K562 (cell line): ENCODE data around the gene CDH19. TPM values are rescaled to one million over a fixed set of nuclear protein-coding genes. Genes with fewer than 3 reads are reported as not detected.

ENCODE experiments used
- ATAC-seq: fragments of 200-7000 bp; cut with Tn5 transposase; 3 replicates; pipeline ENCODE4 v1.9.1; 2020; ENCODE audit warnings: moderate library complexity
- BruUV-seq: library from RNA; stranded (reverse); fragments of 400-500 nt; replicated peaks from 2 replicates; lab custom pipeline; 2021; lab: Mats Ljungman, UMichigan
- CTCF ChIA-PET: fragments of 300-600 bp; formaldehyde crosslinking; extraction: SDS; loops from one replicate; lab custom pipeline; 2021; ENCODE audit warnings: low intra/inter-chr PET ratio; lab: Yijun Ruan, JAX
- POLR2A ChIA-PET: fragments of 300-600, 350-650 bp; sonication (Branson Sonifier 250); formaldehyde crosslinking; extraction: SDS; loops from one replicate; lab custom pipeline; 2021; ENCODE audit warnings: antibody characterized with exemption, inconsistent platforms; lab: Yijun Ruan, JAX
- DNase-seq, 4 experiments: peaks; one replicate each; pipeline versions ENCODE4 v3.0.0 to v3.0.0-alpha.2; 2011 to 2018; ENCODE audit warnings: low spot score in 3 of 4, mixed read lengths in 3 of 4; ENCODE audit errors: extremely low read depth in 1 of 4
- FAIRE-seq: peaks from 2 replicates; lab custom pipeline; 2011; peaks lifted over from hg19 to GRCh38; lab: Jason Lieb, UNC
- H2AFZ ChIP-seq: 2 replicates; pipeline ENCODE4 v1.6.0; 2011; ENCODE audit warnings: low read depth, low read length, control low read depth, inconsistent platforms
- H3K27ac ChIP-seq: fragments of 200-600 bp; 3 replicates; pipeline ENCODE4 v1.8.0; 2011; ENCODE audit warnings: low read depth, mild to moderate bottlenecking, control low read depth, inconsistent platforms, low read length, moderate library complexity, mixed read lengths; ENCODE audit errors: extremely low read depth
- H3K27me3 ChIP-seq, 2 experiments: fragments of 300-600 bp in 1 of 2; 2 replicates in 1 of 2; 3 replicates in 1 of 2; pipeline versions ENCODE4 v1.6.0 to v1.8.0; 2011; ENCODE audit warnings: inconsistent platforms in 2 of 2, low read length in 2 of 2, mild to moderate bottlenecking in 1 of 2, mixed read lengths in 1 of 2, moderate library complexity in 1 of 2; ENCODE audit not compliant: control insufficient read depth in 2 of 2, insufficient read depth in 2 of 2
- H3K36me3 ChIP-seq: fragments of 300-600 bp; 3 replicates; pipeline ENCODE4 v1.8.0; 2011; ENCODE audit warnings: mild to moderate bottlenecking, low read length, inconsistent platforms; ENCODE audit not compliant: control insufficient read depth, insufficient read depth
- H3K4me1 ChIP-seq, 2 experiments: fragments of 200-600 bp in 1 of 2; replicated peaks in 1 of 2; 2 replicates in 1 of 2; 3 replicates in 1 of 2; pipeline versions ENCODE4 v1.5.1 to v1.8.0; 2011; ENCODE audit warnings: inconsistent platforms in 2 of 2, low read length in 2 of 2, mild to moderate bottlenecking in 1 of 2, mixed read lengths in 1 of 2, moderate library complexity in 1 of 2; ENCODE audit not compliant: control insufficient read depth in 2 of 2, insufficient read depth in 2 of 2
- H3K4me2 ChIP-seq: 2 replicates; pipeline ENCODE4 v1.6.1; 2011; ENCODE audit warnings: low read length, control low read depth, inconsistent platforms, mixed read lengths; ENCODE audit not compliant: insufficient read depth
- H3K4me3 ChIP-seq: fragments of 200-600 bp; sonication (generic), shearing (Covaris generic); 2 replicates; pipeline ENCODE4 v1.5.1; 2016; ENCODE audit warnings: control low read depth, inconsistent platforms
- H3K79me2 ChIP-seq: fragments of 200-600 bp; 3 replicates; pipeline ENCODE4 v1.8.0; 2011; ENCODE audit warnings: low read length, inconsistent platforms; ENCODE audit not compliant: control insufficient read depth, insufficient read depth
- H3K9ac ChIP-seq, 2 experiments: 2 replicates each; pipeline versions ENCODE4 v1.6.0 to v1.6.1; 2011; ENCODE audit warnings: low read depth in 2 of 2, low read length in 2 of 2, control low read depth in 1 of 2, inconsistent platforms in 1 of 2, mild to moderate bottlenecking in 1 of 2, mixed read lengths in 1 of 2; ENCODE audit not compliant: insufficient read depth in 1 of 2
- H3K9me1 ChIP-seq: one replicate; pipeline ENCODE4 v1.6.0; 2011; ENCODE audit warnings: inconsistent platforms, mild to moderate bottlenecking, low read length, moderate library complexity; ENCODE audit not compliant: control insufficient read depth, insufficient read depth
- H3K9me3 ChIP-seq: replicated peaks from 2 replicates; pipeline ENCODE4 v1.5.1; 2011; ENCODE audit warnings: low read depth, low read length, inconsistent platforms; ENCODE audit not compliant: control insufficient read depth, insufficient read depth
- H4K20me1 ChIP-seq: replicated peaks from 2 replicates; pipeline ENCODE4 v1.6.1; 2011; ENCODE audit warnings: low read length, inconsistent platforms, mixed read lengths; ENCODE audit not compliant: control insufficient read depth, insufficient read depth
- CREB1 ChIP-seq, 2 experiments: sonication (generic) in 1 of 2; formaldehyde crosslinking in 1 of 2; IDR thresholded peaks; 2 replicates each; pipeline versions ENCODE4 v1.6.1 to v1.8.0; 2012 to 2022; ENCODE audit warnings: inconsistent platforms in 1 of 2, mild to moderate bottlenecking in 1 of 2, missing genetic modification reagents in 1 of 2, moderate library complexity in 1 of 2
- RAD51 ChIP-seq: fragments of 450-650 bp; IDR thresholded peaks from 2 replicates; pipeline ENCODE4 v1.7.1; 2016; ENCODE audit warnings: low read depth, mild to moderate bottlenecking, borderline replicate concordance
- TRIM28 ChIP-seq: fragments of 450-650 bp; IDR thresholded peaks from 2 replicates; pipeline ENCODE4 v1.6.1; 2017
- XRCC5 ChIP-seq: fragments of 200-400 bp; formaldehyde crosslinking; IDR thresholded peaks from 2 replicates; pipeline ENCODE4 v1.6.1; 2017; ENCODE audit warnings: low read depth, mild to moderate bottlenecking, low read length
- ZNF354B ChIP-seq: fragments of 250-450 bp; sonication (Bioruptor Pico); IDR thresholded peaks from 2 replicates; pipeline ENCODE4 v1.4.0; 2020
- ZNF717 ChIP-seq: fragments of 250-450 bp; sonication (Bioruptor Pico); IDR thresholded peaks from 2 replicates; pipeline ENCODE4 v1.5.0; 2021
- ZNF764 ChIP-seq: fragments of 250-450 bp; sonication (Bioruptor Pico); IDR thresholded peaks from 2 replicates; pipeline ENCODE4 v1.4.0; 2020; ENCODE audit warnings: low read depth, mild to moderate bottlenecking, moderate library complexity
- WGBS: fragments of 100-300 bp; shearing (Covaris generic); methylation state at CpG from one replicate; pipeline ENCODE4 v1.1.6; 2016; ENCODE audit warnings: low coverage, mixed read lengths; ENCODE audit not compliant: insufficient coverage; ENCODE audit errors: missing lambda C conversion rate; 5-methylcytosine and 5-hydroxymethylcytosine counted together
- in situ Hi-C: fragments of 300-500 bp; cut with MboI; formaldehyde crosslinking; loops from 4 replicates; pipeline ENCODE4 v1.15.0; 2018; ENCODE audit warnings: inconsistent platforms, mixed read lengths
- intact Hi-C: fragments of 100-400 bp; cut with micrococcal nuclease; formaldehyde crosslinking; loops from 2 replicates; pipeline ENCODE4 v1.14.2; 2022
- polyA plus RNA-seq, 8 experiments: library from polyadenylated mRNA; depleted of rRNA in 4 of 8; stranded (reverse) in 5 of 8; unstranded in 3 of 8; fragments of >200 nt; fragmentation: Nextera tagmentation in 2 of 8; fragmentation: Illumina TruSeq in 1 of 8; extraction: Ambion mirVana in 2 of 8; extraction: Trizol in 1 of 8; gene quantifications; 2 replicates each; pipeline versions ENCODE4 v1.2.1 to v1.2.3, GENCODE V29; 2011 to 2014; ENCODE audit warnings: inconsistent platforms in 1 of 8, missing spikeins in 1 of 8
- total RNA-seq, 7 experiments: library from RNA; depleted of rRNA in 6 of 7; stranded (reverse); fragments of >200 nt in 6 of 7; fragmentation: Illumina TruSeq in 2 of 7; extraction: Trizol in 2 of 7; gene quantifications; 2 replicates each; pipeline versions ENCODE4 v1.2.1 to v1.2.3, GENCODE V29; 2011 to 2021; ENCODE audit warnings: low replicate concordance in 1 of 7
- TF ChIP-seq, protein P1 (sequence below): fragments of 150-350 bp; conservative IDR thresholded peaks from 2 replicates; pipeline ENCODE4 v1.6.1; 2014; ENCODE audit warnings: low read length
- TF ChIP-seq, protein P2 (sequence below): fragments of 450-650 bp; IDR thresholded peaks from 2 replicates; pipeline ENCODE4 v1.6.1; 2016
- TF ChIP-seq, protein P3 (sequence below): sonication (generic); formaldehyde crosslinking; IDR thresholded peaks from 2 replicates; pipeline ENCODE4 v1.8.0; 2022; ENCODE audit warnings: missing genetic modification reagents, mild to moderate bottlenecking, borderline replicate concordance
- TF ChIP-seq, protein P4 (sequence below): fragments of 250-450 bp; sonication (Bioruptor Pico); IDR thresholded peaks from 2 replicates; pipeline ENCODE4 v1.4.0; 2020; ENCODE audit warnings: borderline replicate concordance

Gene CDH19
- total and polyA plus RNA-seq, 9 of the 15 experiments (the other 6 are each of a cell fraction or from before 2014, with no cell fraction given), result not detected

DNA sequence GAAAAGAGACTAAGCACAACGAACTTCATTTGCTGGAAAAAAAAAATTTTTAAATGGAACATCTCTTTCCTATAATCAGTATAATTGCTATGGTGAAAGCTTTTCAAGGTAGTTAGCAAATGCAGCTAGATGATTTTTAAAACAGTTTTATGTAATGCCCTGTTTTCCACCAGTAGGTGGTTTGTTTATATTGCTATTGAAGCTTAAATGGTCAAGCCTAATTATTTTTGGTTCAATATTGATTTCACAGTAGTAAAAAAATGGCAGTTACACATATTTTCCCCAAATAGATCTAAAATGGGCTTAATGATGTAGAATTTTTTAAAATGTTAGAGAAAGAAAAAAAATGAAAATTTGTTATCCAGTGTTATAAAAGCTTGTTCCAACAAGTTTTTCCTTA lies 70.2 kb downstream of the CDH19 start:
- 17% methylated on average over 1 of the region's 1 CpG for WGBS
- Histone ChIP-seq H3K9me1 (no peaks in the 10 kb centered on the region), H3K36me3 (no peaks in the 10 kb centered on the region)
- FAIRE-seq, result no peak
- CTCF ChIA-PET, result no interaction called here
- TF ChIP-seq CREB1 (IDR thresholded peaks at IDR 0.05), result no peak
- TF ChIP-seq CREB1 (CRISPR knock-in tag; IDR thresholded peaks at IDR 0.05), result no peak
- no peak for TF ChIP-seq TRIM28
- no peak for TF ChIP-seq ZNF764 (CRISPR knock-in tag)
- TF ChIP-seq, protein P1, sequence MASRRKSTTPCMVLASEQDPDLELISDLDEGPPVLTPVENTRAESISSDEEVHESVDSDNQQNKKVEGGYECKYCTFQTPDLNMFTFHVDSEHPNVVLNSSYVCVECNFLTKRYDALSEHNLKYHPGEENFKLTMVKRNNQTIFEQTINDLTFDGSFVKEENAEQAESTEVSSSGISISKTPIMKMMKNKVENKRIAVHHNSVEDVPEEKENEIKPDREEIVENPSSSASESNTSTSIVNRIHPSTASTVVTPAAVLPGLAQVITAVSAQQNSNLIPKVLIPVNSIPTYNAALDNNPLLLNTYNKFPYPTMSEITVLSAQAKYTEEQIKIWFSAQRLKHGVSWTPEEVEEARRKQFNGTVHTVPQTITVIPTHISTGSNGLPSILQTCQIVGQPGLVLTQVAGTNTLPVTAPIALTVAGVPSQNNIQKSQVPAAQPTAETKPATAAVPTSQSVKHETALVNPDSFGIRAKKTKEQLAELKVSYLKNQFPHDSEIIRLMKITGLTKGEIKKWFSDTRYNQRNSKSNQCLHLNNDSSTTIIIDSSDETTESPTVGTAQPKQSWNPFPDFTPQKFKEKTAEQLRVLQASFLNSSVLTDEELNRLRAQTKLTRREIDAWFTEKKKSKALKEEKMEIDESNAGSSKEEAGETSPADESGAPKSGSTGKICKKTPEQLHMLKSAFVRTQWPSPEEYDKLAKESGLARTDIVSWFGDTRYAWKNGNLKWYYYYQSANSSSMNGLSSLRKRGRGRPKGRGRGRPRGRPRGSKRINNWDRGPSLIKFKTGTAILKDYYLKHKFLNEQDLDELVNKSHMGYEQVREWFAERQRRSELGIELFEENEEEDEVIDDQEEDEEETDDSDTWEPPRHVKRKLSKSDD, result no peak
- no peak for TF ChIP-seq ZNF354B
- TF ChIP-seq, protein P2, sequence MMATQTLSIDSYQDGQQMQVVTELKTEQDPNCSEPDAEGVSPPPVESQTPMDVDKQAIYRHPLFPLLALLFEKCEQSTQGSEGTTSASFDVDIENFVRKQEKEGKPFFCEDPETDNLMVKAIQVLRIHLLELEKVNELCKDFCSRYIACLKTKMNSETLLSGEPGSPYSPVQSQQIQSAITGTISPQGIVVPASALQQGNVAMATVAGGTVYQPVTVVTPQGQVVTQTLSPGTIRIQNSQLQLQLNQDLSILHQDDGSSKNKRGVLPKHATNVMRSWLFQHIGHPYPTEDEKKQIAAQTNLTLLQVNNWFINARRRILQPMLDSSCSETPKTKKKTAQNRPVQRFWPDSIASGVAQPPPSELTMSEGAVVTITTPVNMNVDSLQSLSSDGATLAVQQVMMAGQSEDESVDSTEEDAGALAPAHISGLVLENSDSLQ, result no peak
- TF ChIP-seq, protein P3, sequence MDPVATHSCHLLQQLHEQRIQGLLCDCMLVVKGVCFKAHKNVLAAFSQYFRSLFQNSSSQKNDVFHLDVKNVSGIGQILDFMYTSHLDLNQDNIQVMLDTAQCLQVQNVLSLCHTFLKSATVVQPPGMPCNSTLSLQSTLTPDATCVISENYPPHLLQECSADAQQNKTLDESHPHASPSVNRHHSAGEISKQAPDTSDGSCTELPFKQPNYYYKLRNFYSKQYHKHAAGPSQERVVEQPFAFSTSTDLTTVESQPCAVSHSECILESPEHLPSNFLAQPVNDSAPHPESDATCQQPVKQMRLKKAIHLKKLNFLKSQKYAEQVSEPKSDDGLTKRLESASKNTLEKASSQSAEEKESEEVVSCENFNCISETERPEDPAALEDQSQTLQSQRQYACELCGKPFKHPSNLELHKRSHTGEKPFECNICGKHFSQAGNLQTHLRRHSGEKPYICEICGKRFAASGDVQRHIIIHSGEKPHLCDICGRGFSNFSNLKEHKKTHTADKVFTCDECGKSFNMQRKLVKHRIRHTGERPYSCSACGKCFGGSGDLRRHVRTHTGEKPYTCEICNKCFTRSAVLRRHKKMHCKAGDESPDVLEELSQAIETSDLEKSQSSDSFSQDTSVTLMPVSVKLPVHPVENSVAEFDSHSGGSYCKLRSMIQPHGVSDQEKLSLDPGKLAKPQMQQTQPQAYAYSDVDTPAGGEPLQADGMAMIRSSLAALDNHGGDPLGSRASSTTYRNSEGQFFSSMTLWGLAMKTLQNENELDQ (CRISPR knock-in tag), result no peak
- TF ChIP-seq, protein P4, sequence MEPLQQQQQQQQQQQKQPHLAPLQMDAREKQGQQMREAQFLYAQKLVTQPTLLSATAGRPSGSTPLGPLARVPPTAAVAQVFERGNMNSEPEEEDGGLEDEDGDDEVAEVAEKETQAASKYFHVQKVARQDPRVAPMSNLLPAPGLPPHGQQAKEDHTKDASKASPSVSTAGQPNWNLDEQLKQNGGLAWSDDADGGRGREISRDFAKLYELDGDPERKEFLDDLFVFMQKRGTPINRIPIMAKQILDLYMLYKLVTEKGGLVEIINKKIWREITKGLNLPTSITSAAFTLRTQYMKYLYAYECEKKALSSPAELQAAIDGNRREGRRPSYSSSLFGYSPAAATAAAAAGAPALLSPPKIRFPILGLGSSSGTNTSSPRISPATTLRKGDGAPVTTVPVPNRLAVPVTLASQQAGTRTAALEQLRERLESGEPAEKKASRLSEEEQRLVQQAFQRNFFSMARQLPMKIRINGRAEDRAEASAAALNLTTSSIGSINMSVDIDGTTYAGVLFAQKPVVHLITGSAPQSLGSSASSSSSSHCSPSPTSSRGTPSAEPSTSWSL (CRISPR knock-in tag), result no peak
- TF ChIP-seq RAD51, result no peak
- no peak for TF ChIP-seq ZNF717 (CRISPR knock-in tag)
- no peak for TF ChIP-seq XRCC5
- TF ChIP-seq, all 486 proteins: peak for 0
- ATAC-seq, result no peak
- H2AFZ ChIP-seq, result no peak overlapping the region
- BruUV-seq, result no TSS peak
- no peak overlapping the region for H3K27ac ChIP-seq
- no peaks in the 10 kb centered on the region for H3K27me3 ChIP-seq
- no peaks in the 10 kb centered on the region for H3K4me1 ChIP-seq
- no peak for DNase-seq
- no peak overlapping the region for H3K4me2 ChIP-seq
- H3K79me2 ChIP-seq, result no peaks in the 10 kb centered on the region
- in situ Hi-C loops, result no loop called here
- H3K9ac ChIP-seq, result no peak overlapping the region
- no peaks in the 10 kb centered on the region for H4K20me1 ChIP-seq
- intact Hi-C loops, result no loop called here
- H3K9me3 ChIP-seq, result no peaks in the 10 kb centered on the region
- no peak overlapping the region for H3K4me3 ChIP-seq
- POLR2A ChIA-PET, result no interaction called here
